ENCODE results near the gene ABCA7.

DNA sequence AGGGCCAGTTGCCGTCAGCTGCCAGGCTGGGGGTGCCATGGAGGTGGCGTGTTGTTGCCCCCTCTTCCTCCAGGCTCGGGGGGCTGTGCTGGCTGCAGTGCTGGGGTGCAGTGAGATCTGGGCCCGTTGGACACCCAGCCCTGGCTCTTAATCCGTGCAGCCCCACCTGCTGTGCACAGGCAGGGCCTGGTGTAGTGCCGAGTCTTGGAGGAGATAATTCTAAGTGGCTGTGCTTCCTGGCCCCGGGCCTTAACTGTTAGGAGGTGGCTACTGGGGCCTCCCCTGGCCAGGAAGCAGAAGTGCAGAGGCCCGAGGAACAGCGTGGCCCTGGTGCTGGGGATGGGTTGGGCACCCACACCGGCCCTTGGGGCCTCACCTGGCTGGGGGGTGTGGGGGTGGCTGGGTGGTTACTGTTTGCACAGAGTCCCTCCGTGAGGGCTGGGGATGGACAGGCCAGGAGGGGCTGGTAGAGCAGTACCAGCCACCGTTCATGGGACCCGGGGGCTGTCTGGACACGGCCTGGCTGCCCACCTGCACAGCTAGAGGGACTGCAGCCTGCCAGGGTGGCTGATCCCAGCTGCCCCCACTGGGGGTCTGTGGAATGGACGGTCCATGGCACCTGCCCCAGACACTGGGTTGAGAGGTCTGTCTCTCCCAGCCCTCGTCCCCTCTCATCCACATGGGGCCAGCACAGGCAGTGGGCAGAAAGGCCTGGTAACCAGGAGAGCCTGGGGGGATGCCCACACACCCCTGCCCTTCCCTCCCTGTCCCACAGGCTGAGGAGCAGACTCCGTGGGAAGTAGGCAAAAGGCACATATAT is 67.1 kb downstream of the ABCA7 start:
- TF ChIP-seq, protein P1, sequence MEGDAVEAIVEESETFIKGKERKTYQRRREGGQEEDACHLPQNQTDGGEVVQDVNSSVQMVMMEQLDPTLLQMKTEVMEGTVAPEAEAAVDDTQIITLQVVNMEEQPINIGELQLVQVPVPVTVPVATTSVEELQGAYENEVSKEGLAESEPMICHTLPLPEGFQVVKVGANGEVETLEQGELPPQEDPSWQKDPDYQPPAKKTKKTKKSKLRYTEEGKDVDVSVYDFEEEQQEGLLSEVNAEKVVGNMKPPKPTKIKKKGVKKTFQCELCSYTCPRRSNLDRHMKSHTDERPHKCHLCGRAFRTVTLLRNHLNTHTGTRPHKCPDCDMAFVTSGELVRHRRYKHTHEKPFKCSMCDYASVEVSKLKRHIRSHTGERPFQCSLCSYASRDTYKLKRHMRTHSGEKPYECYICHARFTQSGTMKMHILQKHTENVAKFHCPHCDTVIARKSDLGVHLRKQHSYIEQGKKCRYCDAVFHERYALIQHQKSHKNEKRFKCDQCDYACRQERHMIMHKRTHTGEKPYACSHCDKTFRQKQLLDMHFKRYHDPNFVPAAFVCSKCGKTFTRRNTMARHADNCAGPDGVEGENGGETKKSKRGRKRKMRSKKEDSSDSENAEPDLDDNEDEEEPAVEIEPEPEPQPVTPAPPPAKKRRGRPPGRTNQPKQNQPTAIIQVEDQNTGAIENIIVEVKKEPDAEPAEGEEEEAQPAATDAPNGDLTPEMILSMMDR (IDR thresholded peaks at IDR 0.05): no peak
- no peak for TF ChIP-seq EP300 (IDR thresholded peaks at IDR 0.05)

All from esophagus muscularis mucosa (tissue), 3 donors.